Measurements from ENCODE around the gene CLEC16A. TPM values are rescaled to one million over a fixed set of nuclear protein-coding genes. Genes with fewer than 3 reads are reported as not detected.

Gene CLEC16A
- total and polyA plus RNA-seq, 2 donors (not counting 1 experiment from before 2014, with no cell fraction given), result 21.9 to 79.5 TPM

- WGBS (ENCODE audit: insufficient coverage), result 90% methylated on average over 3 of the region's 9 CpGs
- ChIA-PET POLR2A (no interaction called here), CTCF (no interaction called here)
- Mint-ChIP-seq H3K27me3 (no peaks in the 10 kb centered on the region), H3K9me3 (ENCODE audit: insufficient read depth) (no peaks in the 10 kb centered on the region), H3K27ac (no peak overlapping the region), H3K4me1 (no peaks in the 10 kb centered on the region), H3K4me3 (no peak overlapping the region)
- Histone ChIP-seq H3K27me3 (replicated peaks in 1 of 4; ENCODE audit: control extremely low read depth in 1 of 4, control insufficient read depth in 3 of 4, insufficient read depth in 4 of 4, low read length in 3 of 4) (no peaks in the 10 kb centered on the region), H3K79me2 (ENCODE audit: control insufficient read depth, insufficient read depth, low read length) (no peaks in the 10 kb centered on the region), H3K27ac (ENCODE audit: low read length in 2 of 2) (no peak overlapping the region), H4K20me1 (ENCODE audit: control insufficient read depth, insufficient read depth, low read length, poor library complexity, severe bottlenecking) (no peaks in the 10 kb centered on the region), H2AFZ (ENCODE audit: insufficient read depth, low read depth, low read length, poor library complexity, severe bottlenecking) (no peak overlapping the region), H3K9me3 (ENCODE audit: control extremely low read depth in 1 of 3, control insufficient read depth in 2 of 3, insufficient read depth in 1 of 3, low read length in 2 of 3) (no peaks in the 10 kb centered on the region), H3K36me3 (replicated peaks in 1 of 2; ENCODE audit: control extremely low read depth in 1 of 2, control insufficient read depth in 1 of 2, extremely low read depth in 1 of 2, insufficient read depth in 2 of 2, low read length in 1 of 2) (peaks cover 0 to 19% of the 10 kb centered on the region in 2 experiments), H3K4me2 (replicated peaks; ENCODE audit: low read depth, low read length, poor library complexity, severe bottlenecking) (no peak overlapping the region), H3K4me3 (ENCODE audit: control extremely low read depth in 1 of 5, extremely low read depth in 1 of 5, insufficient read depth in 1 of 5, low read depth in 2 of 5, low read length in 4 of 5) (no peak overlapping the region), H3K9ac (ENCODE audit: low read length) (no peak overlapping the region), H3K4me1 (ENCODE audit: control insufficient read depth in 2 of 2, insufficient read depth in 2 of 2, low read length in 2 of 2) (no peaks in the 10 kb centered on the region)
- DNase-seq (no peak), ATAC-seq (ENCODE audit: low read depth) (no peak)
- TF ChIP-seq EZH2 (IDR thresholded peaks at IDR 0.05; ENCODE audit: borderline replicate concordance, insufficient read depth, low read depth, low read length, poor library complexity, severe bottlenecking) (no peak), CTCF (IDR thresholded peaks at IDR 0.05) (no peak)
- intact Hi-C loops (cut with micrococcal nuclease), result no loop called here
Measured at GRCh38 chr16:11016993-11017392, 72.6 kb downstream of the CLEC16A start.

- H3K9me3 Mint-ChIP-seq (ENCODE audit: insufficient read depth), result no peaks in the 10 kb centered on the region
Measured at GRCh38 chr16:11017499-11017898, 73.1 kb downstream of the CLEC16A start.

More at GRCh38 chr16:11017499-11017898, 73.1 kb downstream of the CLEC16A start:
- H3K79me2 ChIP-seq (ENCODE audit: control insufficient read depth, insufficient read depth, low read length), result no peaks in the 10 kb centered on the region
- TF ChIP-seq CTCF (IDR thresholded peaks at IDR 0.05) (no peak), EZH2 (IDR thresholded peaks at IDR 0.05; ENCODE audit: borderline replicate concordance, insufficient read depth, low read depth, low read length, poor library complexity, severe bottlenecking) (no peak)
- Mint-ChIP-seq H3K27me3 (no peaks in the 10 kb centered on the region), H3K4me1 (no peaks in the 10 kb centered on the region), H3K4me3 (no peak overlapping the region), H3K27ac (no peak overlapping the region)
- H3K4me3 ChIP-seq (ENCODE audit: control extremely low read depth in 1 of 5, extremely low read depth in 1 of 5, insufficient read depth in 1 of 5, low read depth in 2 of 5, low read length in 4 of 5), result no peak overlapping the region
- intact Hi-C loops (cut with micrococcal nuclease), result no loop called here
- H3K27ac ChIP-seq (ENCODE audit: low read length in 2 of 2), result no peak overlapping the region
- H3K9me3 ChIP-seq (ENCODE audit: control extremely low read depth in 1 of 3, control insufficient read depth in 2 of 3, insufficient read depth in 1 of 3, low read length in 2 of 3), result no peaks in the 10 kb centered on the region
- ATAC-seq (ENCODE audit: low read depth), result no peak
- ChIA-PET CTCF (interaction anchor here (0.7 kb wide), 1 partner anchor 12 kb away, joined by 4 read pairs; no protein-coding TSS in a partner anchor), POLR2A (no interaction called here)
- H3K27me3 ChIP-seq (replicated peaks in 1 of 4; ENCODE audit: control extremely low read depth in 1 of 4, control insufficient read depth in 3 of 4, insufficient read depth in 4 of 4, low read length in 3 of 4), result no peaks in the 10 kb centered on the region
- H3K9ac ChIP-seq (ENCODE audit: low read length), result no peak overlapping the region
- peaks cover 0 to 19% of the 10 kb centered on the region in 2 experiments for H3K36me3 ChIP-seq (replicated peaks in 1 of 2; ENCODE audit: control extremely low read depth in 1 of 2, control insufficient read depth in 1 of 2, extremely low read depth in 1 of 2, insufficient read depth in 2 of 2, low read length in 1 of 2)
- no peak overlapping the region for H2AFZ ChIP-seq (ENCODE audit: insufficient read depth, low read depth, low read length, poor library complexity, severe bottlenecking)
- H4K20me1 ChIP-seq (ENCODE audit: control insufficient read depth, insufficient read depth, low read length, poor library complexity, severe bottlenecking), result no peaks in the 10 kb centered on the region
- WGBS (ENCODE audit: insufficient coverage), result no CpG with 5 or more reads among the region's 2 CpGs
- H3K4me1 ChIP-seq (ENCODE audit: control insufficient read depth in 2 of 2, insufficient read depth in 2 of 2, low read length in 2 of 2), result no peaks in the 10 kb centered on the region
- H3K4me2 ChIP-seq (replicated peaks; ENCODE audit: low read depth, low read length, poor library complexity, severe bottlenecking), result no peak overlapping the region
- no peak for DNase-seq
